ENCODE data around the gene GMPS. TPM values are rescaled to one million over a fixed set of nuclear protein-coding genes. Genes with fewer than 3 reads are reported as not detected.

GMPS gene
- total RNA-seq, 4 donors from 2014 or later, result 30.0 to 46.4 (median 37.6) TPM

- no peak for DNase-seq (ENCODE audit: low spot score in 2 of 2)
- intact Hi-C loops (cut with DNase I; ENCODE audit: low total_unique reads), result no loop called here
- no peak overlapping the region for H3K4me3 ChIP-seq (ENCODE audit: low read depth, poor library complexity, severe bottlenecking)
- WGBS, 2 donors, result 89% methylated on average over 2 of the region's 2 CpGs
- no peak for TF ChIP-seq POLR2A (IDR thresholded peaks at IDR 0.05)
- no peak for TF ChIP-seq CTCF (IDR thresholded peaks at IDR 0.05)
Measured at GRCh38 chr3:155970398-155970797, 99.9 kb downstream of the GMPS start.

GRCh38 chr3:155972885-155973584, 102.6 kb downstream of the GMPS start:
- 74 to 85% methylated on average over 4 of the region's 4 CpGs for WGBS, 2 donors
- DNase-seq (ENCODE audit: low spot score in 2 of 2), result no peak
- TF ChIP-seq CTCF (IDR thresholded peaks at IDR 0.05) (no peak), POLR2A (IDR thresholded peaks at IDR 0.05) (no peak)
- intact Hi-C loops (cut with DNase I; ENCODE audit: low total_unique reads), result no loop called here
- no peak overlapping the region for H3K4me3 ChIP-seq (ENCODE audit: low read depth, poor library complexity, severe bottlenecking)

GRCh38 chr3:155978324-155978723, 107.9 kb downstream of the GMPS start:
- DNase-seq (ENCODE audit: low spot score in 2 of 2), result no peak
- WGBS, 2 donors, result 74 to 80% methylated on average over 3 of the region's 3 CpGs
- TF ChIP-seq POLR2A (IDR thresholded peaks at IDR 0.05), result no peak
- TF ChIP-seq CTCF (IDR thresholded peaks at IDR 0.05), result no peak

GRCh38 chr3:155979746-155980145, 109.3 kb downstream of the GMPS start:
- TF ChIP-seq POLR2A (IDR thresholded peaks at IDR 0.05) (no peak), CTCF (IDR thresholded peaks at IDR 0.05) (no peak)
- 85 to 86% methylated on average over 3 of the region's 3 CpGs for WGBS, 2 donors
- intact Hi-C loops (cut with DNase I; ENCODE audit: low total_unique reads), result no loop called here
- no peak overlapping the region for H3K4me3 ChIP-seq (ENCODE audit: low read depth, poor library complexity, severe bottlenecking)
- DNase-seq (ENCODE audit: low spot score in 2 of 2), result no peak

More at GRCh38 chr3:155978324-155978723, 107.9 kb downstream of the GMPS start:
- no peak overlapping the region for H3K4me3 ChIP-seq (ENCODE audit: low read depth, poor library complexity, severe bottlenecking)
- intact Hi-C loops (cut with DNase I; ENCODE audit: low total_unique reads), result no loop called here

GRCh38 chr3:155981669-155982068, 111.2 kb downstream of the GMPS start:
- intact Hi-C loops (cut with DNase I; ENCODE audit: low total_unique reads), result no loop called here
- TF ChIP-seq POLR2A (IDR thresholded peaks at IDR 0.05) (no peak), CTCF (IDR thresholded peaks at IDR 0.05) (no peak)
- H3K4me3 ChIP-seq (ENCODE audit: low read depth, poor library complexity, severe bottlenecking), result no peak overlapping the region
- DNase-seq (ENCODE audit: low spot score in 2 of 2), result no peak
- WGBS, 2 donors, result 75 to 83% methylated on average over 3 of the region's 3 CpGs
